ENCODE measurements around the gene TTYH1. TPM values are rescaled to one million over a fixed set of nuclear protein-coding genes. Genes with fewer than 3 reads are reported as not detected.

The TTYH1 gene
- total RNA-seq: not detected in 2 replicates

DNA sequence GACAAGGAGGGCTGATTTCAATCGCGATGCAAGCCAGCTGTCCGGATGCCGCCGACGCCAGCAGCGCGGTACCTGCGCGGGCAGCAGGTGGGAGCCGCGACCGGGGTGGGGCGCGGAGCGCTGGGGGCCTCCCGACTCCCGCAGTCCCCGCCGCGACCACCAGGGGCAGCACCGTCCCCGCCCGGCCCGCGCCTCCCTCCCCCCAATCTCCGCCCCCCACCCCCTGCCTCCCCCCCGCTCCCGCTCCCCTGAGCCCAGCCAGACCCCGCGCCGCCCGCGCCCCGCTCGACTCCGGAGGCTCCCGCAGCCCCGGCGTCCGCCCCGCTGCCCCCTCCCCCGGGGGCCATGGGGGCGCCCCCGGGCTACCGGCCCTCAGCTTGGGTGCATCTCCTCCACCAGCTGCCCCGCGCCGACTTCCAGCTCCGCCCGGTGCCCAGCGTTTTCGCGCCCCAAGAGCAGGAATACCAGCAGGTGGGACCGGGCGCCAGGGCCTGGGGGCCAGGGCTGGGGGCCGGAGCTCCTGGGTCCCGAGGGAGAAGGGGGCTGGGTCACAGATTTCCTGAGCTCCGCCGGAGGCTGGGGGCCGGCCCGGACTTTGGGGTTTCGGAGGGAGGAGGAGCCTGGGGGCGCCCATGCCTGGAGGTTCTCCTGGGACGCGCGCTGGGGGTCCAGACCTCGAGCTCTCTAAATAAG is at the start of gene TTYH1:
TTYH1 (plus strand) TSS at position 257 of the 693 bp plus-strand sequence; CDS start at position 346, 89 bp downstream.

DNA sequence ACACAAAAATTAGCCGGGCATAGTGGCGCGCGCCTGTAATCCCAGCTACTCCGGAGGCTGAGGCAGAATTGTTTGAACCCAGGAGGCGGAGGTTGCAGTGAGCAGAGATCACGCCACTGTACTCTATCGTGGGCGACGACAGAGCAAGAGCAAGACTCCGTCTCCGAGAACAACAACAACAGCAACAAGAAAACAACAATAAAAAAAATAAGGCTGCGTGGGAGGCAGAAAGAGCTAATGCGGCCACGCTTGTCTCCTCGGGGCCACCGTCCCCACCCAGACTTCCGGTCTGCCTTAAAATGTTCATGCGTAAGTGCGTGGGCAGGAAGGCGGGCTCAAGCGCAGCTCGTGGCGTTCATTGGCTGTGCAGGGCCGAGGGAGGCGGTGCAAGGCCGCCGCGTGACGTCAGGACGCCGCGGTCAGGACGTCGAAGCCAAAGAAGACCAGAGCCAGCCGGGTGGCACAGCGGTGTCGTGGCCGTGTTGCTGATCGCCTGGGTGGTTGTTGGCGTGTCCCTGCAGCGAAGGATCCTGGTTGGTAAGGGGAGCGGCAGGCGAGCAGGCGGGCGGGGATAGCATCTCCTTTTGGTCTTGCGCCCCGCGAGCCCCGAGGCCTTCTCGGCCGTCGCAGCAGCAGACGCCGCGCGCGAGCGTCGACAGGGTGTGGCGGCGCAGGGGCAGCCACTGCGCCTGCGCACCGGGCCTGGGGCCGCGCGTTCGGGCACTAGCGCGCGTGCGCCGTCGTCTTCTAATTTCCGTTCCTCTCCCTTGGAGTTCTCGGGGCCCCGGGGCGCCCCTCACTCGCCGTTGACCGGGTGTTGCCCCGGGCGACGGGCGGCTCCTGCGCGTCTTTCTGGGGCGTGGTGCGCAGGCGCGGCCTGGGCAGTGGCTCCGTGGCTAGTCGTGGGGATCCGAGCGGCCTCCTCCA is 33.8 kb downstream of the TTYH1 start, which contains the start of gene LENG8:
LENG8 (plus strand) TSS at position 426 of the 927 bp plus-strand sequence. CDS start 2,146 bp downstream, outside the sequence.

DNA sequence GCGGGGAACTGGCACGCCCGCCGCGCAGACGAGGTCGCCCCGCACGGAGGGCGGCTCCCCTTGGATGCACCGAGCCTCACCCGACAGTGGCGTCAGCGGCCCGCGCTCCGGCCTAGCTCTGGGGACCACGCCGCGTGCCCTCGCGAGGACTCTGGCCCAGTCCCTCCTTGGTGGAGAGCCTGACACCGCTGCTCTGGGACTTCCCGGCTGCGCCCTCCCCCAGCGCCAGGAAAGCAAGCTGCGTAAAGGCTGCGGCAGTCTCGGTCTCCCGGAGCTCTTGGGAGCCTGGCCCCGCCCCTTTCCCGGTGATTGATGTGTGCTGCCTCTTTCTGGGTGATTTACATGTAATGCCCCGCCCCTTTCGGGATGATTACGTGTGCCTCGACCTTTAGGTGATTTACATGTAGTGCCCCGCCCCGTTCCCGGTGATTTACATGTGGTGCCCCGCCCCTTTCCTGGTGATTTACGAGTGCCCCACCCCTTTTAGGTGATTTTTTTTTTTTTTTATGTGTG is 48.3 kb downstream of the TTYH1 start, which contains the start of gene LENG9:
LENG9 (minus strand) TSS at position 248 of the 513 bp plus-strand sequence. CDS start 252 bp downstream, outside the sequence.

DNA sequence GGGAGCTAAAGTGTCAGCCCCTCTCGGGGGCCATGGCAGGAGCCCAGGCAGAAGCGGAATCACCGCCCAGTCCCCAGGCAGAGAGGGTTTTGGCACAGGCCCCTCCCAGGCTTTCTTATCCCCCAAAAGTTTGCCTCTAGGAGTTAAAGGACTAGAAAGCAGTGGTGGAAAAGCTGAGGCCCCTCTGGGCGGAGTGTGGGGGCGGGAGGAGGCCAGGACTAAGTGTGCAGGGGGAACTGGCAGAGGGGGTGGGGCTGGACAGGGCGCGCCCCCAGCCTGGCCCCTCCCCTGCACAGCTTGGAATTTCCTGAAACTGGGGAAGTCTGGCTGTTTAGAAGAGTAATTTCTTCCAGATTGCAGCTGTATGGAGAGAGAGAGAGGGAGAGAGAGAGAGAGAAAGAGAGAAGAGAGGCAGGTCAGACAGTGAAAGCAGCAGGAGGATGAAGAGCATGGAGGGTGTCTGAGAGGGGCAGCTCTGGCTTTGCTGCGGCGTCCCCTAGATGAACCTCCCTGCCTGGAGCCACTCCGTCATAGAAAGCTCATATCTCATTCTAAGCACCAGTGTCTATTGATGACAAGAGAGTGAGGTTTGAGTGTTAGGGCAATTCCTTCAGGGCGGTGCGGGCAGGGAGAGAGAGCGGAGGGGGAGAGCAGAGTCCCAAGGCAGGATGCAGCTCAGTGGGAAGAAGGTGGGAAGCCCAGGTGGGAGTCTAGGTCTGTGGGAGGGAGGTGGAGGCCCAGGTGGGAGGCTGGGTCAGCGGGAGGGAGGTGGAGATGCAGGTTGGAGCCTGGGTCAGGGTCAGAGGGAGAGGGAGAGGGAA is 58.0 kb downstream of the TTYH1 start, which contains the start of gene CDC42EP5:
CDC42EP5 (minus strand) TSS at position 226 of the 821 bp plus-strand sequence. CDS start 7,749 bp downstream, outside the sequence.

Other genes starting within 250 kb of the TTYH1 start
- gene TMC4, start 242.3 kb upstream of the TTYH1 start, total RNA-seq: 0.38 and 1.4 TPM in 2 replicates
- gene MBOAT7, start 225.9 kb upstream of the TTYH1 start, total RNA-seq: 45.7 and 48.3 TPM in 2 replicates
- 76.5 and 88.8 TPM in 2 replicates for gene TSEN34, start 224.2 kb upstream of the TTYH1 start, total RNA-seq
- gene RPS9, start 214.6 kb upstream of the TTYH1 start, total RNA-seq: 1,445 and 1,908 TPM in 2 replicates
- gene LILRB3, start 192.5 kb upstream of the TTYH1 start, total RNA-seq: not detected in 2 replicates
- gene LILRA6, start 172.7 kb upstream of the TTYH1 start, total RNA-seq: not detected in 2 replicates
- gene LILRB5, start 158.2 kb upstream of the TTYH1 start, total RNA-seq: not detected in 2 replicates
- gene LILRB2, start 134.4 kb upstream of the TTYH1 start, total RNA-seq: not detected in 2 replicates
- gene LILRA5, start 102.3 kb upstream of the TTYH1 start, total RNA-seq: not detected in 2 replicates
- not detected in 2 replicates for gene LILRA4, start 76.3 kb upstream of the TTYH1 start, total RNA-seq
- gene LAIR1, start 50.5 kb upstream of the TTYH1 start, total RNA-seq: 0.19 and 0.28 TPM in 2 replicates
- 29.1 and 39.2 TPM in 2 replicates for gene LENG8, start 33.7 kb downstream of the TTYH1 start, total RNA-seq
- gene LENG9, start 48.3 kb downstream of the TTYH1 start, total RNA-seq: 6.5 and 11.8 TPM in 2 replicates
- 5.2 and 15.8 TPM in 2 replicates for gene CDC42EP5, start 57.8 kb downstream of the TTYH1 start, total RNA-seq
- gene LAIR2, start 87.4 kb downstream of the TTYH1 start, total RNA-seq: not detected in 2 replicates
- not detected in 2 replicates for gene LILRA2, start 158.3 kb downstream of the TTYH1 start, total RNA-seq
- not detected in 2 replicates for gene LILRA1, start 178.2 kb downstream of the TTYH1 start, total RNA-seq
- not detected in 2 replicates for gene LILRB1, start 215.0 kb downstream of the TTYH1 start, total RNA-seq
- gene LILRB4, start 247.5 kb downstream of the TTYH1 start, total RNA-seq: not detected in 2 replicates